Peyer's patch (tissue), 4 donors: ENCODE results near the gene IFT57. TPM values are rescaled to one million over a fixed set of nuclear protein-coding genes. Genes with fewer than 3 reads are reported as not detected.

Source experiments
- DNase-seq, 3 donors: peaks; one replicate each; pipeline ENCODE4 v3.0.0-alpha.2; 2017 to 2019
- H3K27ac ChIP-seq, 4 donors: fragments of 200-600 bp; sonication (generic); one replicate each; pipeline ENCODE4 v1.5.1; 2016 to 2019
- H3K27me3 ChIP-seq, 2 donors: fragments of 200-600 bp; sonication (generic); one replicate each; pipeline ENCODE4 v1.5.1; 2019
- H3K36me3 ChIP-seq, 3 donors: fragments of 200-600 bp; sonication (generic); one replicate each; pipeline ENCODE4 v1.5.1; 2016 to 2019
- H3K4me1 ChIP-seq, 4 donors: fragments of 200-600 bp; sonication (generic); one replicate each; pipeline ENCODE4 v1.5.1; 2016 to 2019
- H3K4me3 ChIP-seq, 4 donors: fragments of 200-600 bp; sonication (generic); 1 replicate in 3 of 4; 2 replicates in 1 of 4; pipeline ENCODE4 v1.5.1; 2016 to 2019; ENCODE audit warnings: mild to moderate bottlenecking in 1 of 4
- H3K9me3 ChIP-seq, 4 donors: fragments of 200-600 bp; sonication (generic); one replicate each; pipeline ENCODE4 v1.5.1; 2016 to 2019; ENCODE audit warnings: mild to moderate bottlenecking in 1 of 4
- CTCF ChIP-seq, 6 experiments: fragments of 450-650 bp in 4 of 6; fragments of 200-600 bp in 2 of 6; sonication (generic) in 1 of 6; IDR thresholded peaks; one replicate each; pipeline ENCODE4 v1.5.1; 2017 to 2019; ENCODE audit warnings: antibody characterized with exemption in 6 of 6, mild to moderate bottlenecking in 3 of 6, moderate library complexity in 1 of 6
- POLR2A ChIP-seq, 2 donors: fragments of 450-650 bp; IDR thresholded peaks; one replicate each; pipeline ENCODE4 v1.5.1; 2017; ENCODE audit warnings: antibody characterized with exemption in 2 of 2, mild to moderate bottlenecking in 2 of 2, moderate library complexity in 2 of 2
- total RNA-seq, 4 donors: library from RNA; depleted of rRNA; stranded (reverse); fragments of >200 nt; gene quantifications; one replicate each; pipeline ENCODE4 v1.1.0, GENCODE V29; 2016

Gene IFT57
- total RNA-seq, 4 donors from 2014 or later, result 17.2 to 79.2 (median 38.4) TPM

GRCh38 chr3:108146139-108146538 is 76.1 kb downstream of the IFT57 start:
- Histone ChIP-seq H3K9me3 (no peaks in the 10 kb centered on the region), H3K4me3 (no peak overlapping the region), H3K4me1 (no peaks in the 10 kb centered on the region), H3K36me3 (no peaks in the 10 kb centered on the region), H3K27ac (no peak overlapping the region), H3K27me3 (no peaks in the 10 kb centered on the region)
- no peak for DNase-seq
- no peak for TF ChIP-seq POLR2A (IDR thresholded peaks at IDR 0.05)
- no peak for TF ChIP-seq CTCF (IDR thresholded peaks at IDR 0.05)

GRCh38 chr3:108145578-108145977 is 76.6 kb downstream of the IFT57 start:
- no peaks in the 10 kb centered on the region for H3K36me3 ChIP-seq
- no peaks in the 10 kb centered on the region for H3K27me3 ChIP-seq
- no peak overlapping the region for H3K4me3 ChIP-seq
- no peaks in the 10 kb centered on the region for H3K4me1 ChIP-seq
- no peak for DNase-seq
- no peak overlapping the region for H3K27ac ChIP-seq
- H3K9me3 ChIP-seq, result no peaks in the 10 kb centered on the region
- TF ChIP-seq CTCF (IDR thresholded peaks at IDR 0.05) (no peak), POLR2A (IDR thresholded peaks at IDR 0.05) (no peak)

DNA sequence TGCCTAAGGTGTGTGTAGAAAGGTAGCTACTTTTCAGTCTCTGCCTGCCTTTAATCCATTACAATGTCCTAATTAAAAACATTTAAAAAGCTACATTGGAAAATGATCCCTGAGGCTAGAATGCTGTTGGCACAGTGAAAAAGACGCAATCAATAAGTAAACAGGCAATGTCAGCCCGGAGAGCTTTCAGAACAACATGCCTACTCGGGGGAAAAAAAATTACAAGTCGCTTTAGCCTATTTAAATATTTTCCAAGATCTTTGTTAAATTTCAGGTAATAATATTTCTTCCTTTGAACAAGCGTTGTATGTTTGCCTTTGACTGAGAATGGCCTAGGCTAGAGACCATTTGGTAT is 84.8 kb downstream of the IFT57 start:
- no peak overlapping the region for H3K27ac ChIP-seq
- TF ChIP-seq POLR2A (IDR thresholded peaks at IDR 0.05) (no peak), CTCF (IDR thresholded peaks at IDR 0.05) (no peak)
- no peaks in the 10 kb centered on the region for H3K27me3 ChIP-seq
- H3K36me3 ChIP-seq, result no peaks in the 10 kb centered on the region
- peaks cover 0 to 9% (median 1%) of the 10 kb centered on the region in 4 donors for H3K4me1 ChIP-seq
- no peak overlapping the region for H3K4me3 ChIP-seq
- no peaks in the 10 kb centered on the region for H3K9me3 ChIP-seq
- DNase-seq, result no peak

GRCh38 chr3:108136561-108137459 is 85.4 kb downstream of the IFT57 start:
- no peaks in the 10 kb centered on the region for H3K9me3 ChIP-seq
- no peak for DNase-seq
- H3K27me3 ChIP-seq, result no peaks in the 10 kb centered on the region
- H3K27ac ChIP-seq, result peak overlapping the region in 1 of 4 donors; percentile 48
- peaks cover 0 to 14% (median 1%) of the 10 kb centered on the region in 4 donors for H3K4me1 ChIP-seq
- no peak overlapping the region for H3K4me3 ChIP-seq
- no peak for TF ChIP-seq POLR2A (IDR thresholded peaks at IDR 0.05)
- no peak for TF ChIP-seq CTCF (IDR thresholded peaks at IDR 0.05)
- no peaks in the 10 kb centered on the region for H3K36me3 ChIP-seq

- Histone ChIP-seq H3K9me3 (no peaks in the 10 kb centered on the region), H3K27ac (peak overlapping the region in 1 of 4 donors; percentile 66), H3K4me1 (peaks cover 0 to 14% (median 1%) of the 10 kb centered on the region in 4 donors), H3K36me3 (no peaks in the 10 kb centered on the region), H3K27me3 (no peaks in the 10 kb centered on the region), H3K4me3 (no peak overlapping the region)
- no peak for DNase-seq
- no peak for TF ChIP-seq CTCF (IDR thresholded peaks at IDR 0.05)
- no peak for TF ChIP-seq POLR2A (IDR thresholded peaks at IDR 0.05)
These were observed 87.7 kb downstream of the IFT57 start for GRCh38 chr3:108134555-108134880.
